K562 (cell line): ENCODE results near the gene GOLPH3. TPM values are rescaled to one million over a fixed set of nuclear protein-coding genes. Genes with fewer than 3 reads are reported as not detected.

ENCODE experiments used
- RFX7 ChIP-seq: fragments of 250-450 bp; sonication (Bioruptor Pico); IDR thresholded peaks from 2 replicates; pipeline ENCODE4 v1.5.1; 2021; ENCODE audit warnings: mild to moderate bottlenecking
- ZNF41 ChIP-seq: fragments of 250-450 bp; sonication (Bioruptor Pico); conservative IDR thresholded peaks from 2 replicates; pipeline ENCODE4 v1.4.0; 2020; ENCODE audit warnings: mild to moderate bottlenecking
- polyA plus RNA-seq, 8 experiments: library from polyadenylated mRNA; depleted of rRNA in 4 of 8; stranded (reverse) in 5 of 8; unstranded in 3 of 8; fragments of >200 nt; fragmentation: Nextera tagmentation in 2 of 8; fragmentation: Illumina TruSeq in 1 of 8; extraction: Ambion mirVana in 2 of 8; extraction: Trizol in 1 of 8; gene quantifications; 2 replicates each; pipeline versions ENCODE4 v1.2.1 to v1.2.3, GENCODE V29; 2011 to 2014; ENCODE audit warnings: inconsistent platforms in 1 of 8, missing spikeins in 1 of 8
- total RNA-seq, 7 experiments: library from RNA; depleted of rRNA in 6 of 7; stranded (reverse); fragments of >200 nt in 6 of 7; fragmentation: Illumina TruSeq in 2 of 7; extraction: Trizol in 2 of 7; gene quantifications; 2 replicates each; pipeline versions ENCODE4 v1.2.1 to v1.2.3, GENCODE V29; 2011 to 2021; ENCODE audit warnings: low replicate concordance in 1 of 7
- TF ChIP-seq, protein P1 (sequence below): fragments of 450-650 bp; IDR thresholded peaks from 2 replicates; pipeline ENCODE4 v1.6.1; 2016; ENCODE audit warnings: mild to moderate bottlenecking, moderate library complexity
- TF ChIP-seq, protein P2 (sequence below), 2 experiments: fragments of 450-650 bp; IDR thresholded peaks; 2 replicates each; pipeline ENCODE4 v1.6.1; 2016; ENCODE audit warnings: mild to moderate bottlenecking in 2 of 2, borderline replicate concordance in 1 of 2, low read depth in 1 of 2, moderate library complexity in 1 of 2

GOLPH3 gene
- total and polyA plus RNA-seq, 9 of the 15 experiments (the other 6 are each of a cell fraction or from before 2014, with no cell fraction given): 18.8 to 94.6 (median 55.1) TPM

DNA sequence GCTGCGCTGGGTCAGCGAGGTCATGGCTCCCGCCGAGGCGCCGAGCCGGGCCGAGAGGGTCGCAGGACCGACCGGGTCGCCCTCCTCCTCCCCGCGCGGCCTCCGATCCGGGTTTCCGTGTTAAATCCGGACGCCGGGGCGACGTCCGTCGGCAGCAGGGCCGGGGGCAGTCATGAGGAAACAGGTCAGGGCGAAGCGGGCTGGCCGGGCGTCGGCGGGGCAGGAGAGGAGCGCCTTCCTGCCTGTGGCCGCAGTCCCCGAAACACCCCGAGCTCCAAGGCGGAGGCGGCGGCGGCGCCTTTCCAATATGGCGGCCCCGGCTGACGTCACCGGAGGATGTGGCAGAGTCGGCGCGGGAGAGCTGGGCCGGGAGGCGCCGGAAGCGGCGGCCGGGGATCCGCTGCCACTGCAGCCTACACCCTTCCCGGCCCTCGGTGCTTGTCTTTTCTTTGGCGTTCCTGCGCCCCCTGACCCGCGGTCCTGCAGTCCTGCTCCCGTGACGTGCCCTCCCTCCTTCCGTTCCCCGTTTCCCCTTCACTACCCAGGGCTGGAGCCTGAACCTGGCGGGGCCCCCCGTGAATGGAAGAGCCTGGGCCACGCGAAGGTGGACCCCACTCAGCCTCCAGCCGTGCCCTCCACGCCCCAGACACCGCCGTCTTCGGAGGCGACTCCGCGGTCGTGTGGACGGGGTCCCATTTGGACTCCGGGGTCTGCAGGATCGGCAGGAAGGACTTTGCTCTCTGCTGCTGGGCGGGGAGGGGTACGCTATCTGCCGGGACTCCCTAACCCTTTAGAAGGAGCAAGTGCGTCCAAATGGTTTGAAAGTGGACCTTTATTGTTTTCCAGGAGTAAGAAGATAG, at the start of gene GOLPH3 (continued):
- TF ChIP-seq, protein P1, sequence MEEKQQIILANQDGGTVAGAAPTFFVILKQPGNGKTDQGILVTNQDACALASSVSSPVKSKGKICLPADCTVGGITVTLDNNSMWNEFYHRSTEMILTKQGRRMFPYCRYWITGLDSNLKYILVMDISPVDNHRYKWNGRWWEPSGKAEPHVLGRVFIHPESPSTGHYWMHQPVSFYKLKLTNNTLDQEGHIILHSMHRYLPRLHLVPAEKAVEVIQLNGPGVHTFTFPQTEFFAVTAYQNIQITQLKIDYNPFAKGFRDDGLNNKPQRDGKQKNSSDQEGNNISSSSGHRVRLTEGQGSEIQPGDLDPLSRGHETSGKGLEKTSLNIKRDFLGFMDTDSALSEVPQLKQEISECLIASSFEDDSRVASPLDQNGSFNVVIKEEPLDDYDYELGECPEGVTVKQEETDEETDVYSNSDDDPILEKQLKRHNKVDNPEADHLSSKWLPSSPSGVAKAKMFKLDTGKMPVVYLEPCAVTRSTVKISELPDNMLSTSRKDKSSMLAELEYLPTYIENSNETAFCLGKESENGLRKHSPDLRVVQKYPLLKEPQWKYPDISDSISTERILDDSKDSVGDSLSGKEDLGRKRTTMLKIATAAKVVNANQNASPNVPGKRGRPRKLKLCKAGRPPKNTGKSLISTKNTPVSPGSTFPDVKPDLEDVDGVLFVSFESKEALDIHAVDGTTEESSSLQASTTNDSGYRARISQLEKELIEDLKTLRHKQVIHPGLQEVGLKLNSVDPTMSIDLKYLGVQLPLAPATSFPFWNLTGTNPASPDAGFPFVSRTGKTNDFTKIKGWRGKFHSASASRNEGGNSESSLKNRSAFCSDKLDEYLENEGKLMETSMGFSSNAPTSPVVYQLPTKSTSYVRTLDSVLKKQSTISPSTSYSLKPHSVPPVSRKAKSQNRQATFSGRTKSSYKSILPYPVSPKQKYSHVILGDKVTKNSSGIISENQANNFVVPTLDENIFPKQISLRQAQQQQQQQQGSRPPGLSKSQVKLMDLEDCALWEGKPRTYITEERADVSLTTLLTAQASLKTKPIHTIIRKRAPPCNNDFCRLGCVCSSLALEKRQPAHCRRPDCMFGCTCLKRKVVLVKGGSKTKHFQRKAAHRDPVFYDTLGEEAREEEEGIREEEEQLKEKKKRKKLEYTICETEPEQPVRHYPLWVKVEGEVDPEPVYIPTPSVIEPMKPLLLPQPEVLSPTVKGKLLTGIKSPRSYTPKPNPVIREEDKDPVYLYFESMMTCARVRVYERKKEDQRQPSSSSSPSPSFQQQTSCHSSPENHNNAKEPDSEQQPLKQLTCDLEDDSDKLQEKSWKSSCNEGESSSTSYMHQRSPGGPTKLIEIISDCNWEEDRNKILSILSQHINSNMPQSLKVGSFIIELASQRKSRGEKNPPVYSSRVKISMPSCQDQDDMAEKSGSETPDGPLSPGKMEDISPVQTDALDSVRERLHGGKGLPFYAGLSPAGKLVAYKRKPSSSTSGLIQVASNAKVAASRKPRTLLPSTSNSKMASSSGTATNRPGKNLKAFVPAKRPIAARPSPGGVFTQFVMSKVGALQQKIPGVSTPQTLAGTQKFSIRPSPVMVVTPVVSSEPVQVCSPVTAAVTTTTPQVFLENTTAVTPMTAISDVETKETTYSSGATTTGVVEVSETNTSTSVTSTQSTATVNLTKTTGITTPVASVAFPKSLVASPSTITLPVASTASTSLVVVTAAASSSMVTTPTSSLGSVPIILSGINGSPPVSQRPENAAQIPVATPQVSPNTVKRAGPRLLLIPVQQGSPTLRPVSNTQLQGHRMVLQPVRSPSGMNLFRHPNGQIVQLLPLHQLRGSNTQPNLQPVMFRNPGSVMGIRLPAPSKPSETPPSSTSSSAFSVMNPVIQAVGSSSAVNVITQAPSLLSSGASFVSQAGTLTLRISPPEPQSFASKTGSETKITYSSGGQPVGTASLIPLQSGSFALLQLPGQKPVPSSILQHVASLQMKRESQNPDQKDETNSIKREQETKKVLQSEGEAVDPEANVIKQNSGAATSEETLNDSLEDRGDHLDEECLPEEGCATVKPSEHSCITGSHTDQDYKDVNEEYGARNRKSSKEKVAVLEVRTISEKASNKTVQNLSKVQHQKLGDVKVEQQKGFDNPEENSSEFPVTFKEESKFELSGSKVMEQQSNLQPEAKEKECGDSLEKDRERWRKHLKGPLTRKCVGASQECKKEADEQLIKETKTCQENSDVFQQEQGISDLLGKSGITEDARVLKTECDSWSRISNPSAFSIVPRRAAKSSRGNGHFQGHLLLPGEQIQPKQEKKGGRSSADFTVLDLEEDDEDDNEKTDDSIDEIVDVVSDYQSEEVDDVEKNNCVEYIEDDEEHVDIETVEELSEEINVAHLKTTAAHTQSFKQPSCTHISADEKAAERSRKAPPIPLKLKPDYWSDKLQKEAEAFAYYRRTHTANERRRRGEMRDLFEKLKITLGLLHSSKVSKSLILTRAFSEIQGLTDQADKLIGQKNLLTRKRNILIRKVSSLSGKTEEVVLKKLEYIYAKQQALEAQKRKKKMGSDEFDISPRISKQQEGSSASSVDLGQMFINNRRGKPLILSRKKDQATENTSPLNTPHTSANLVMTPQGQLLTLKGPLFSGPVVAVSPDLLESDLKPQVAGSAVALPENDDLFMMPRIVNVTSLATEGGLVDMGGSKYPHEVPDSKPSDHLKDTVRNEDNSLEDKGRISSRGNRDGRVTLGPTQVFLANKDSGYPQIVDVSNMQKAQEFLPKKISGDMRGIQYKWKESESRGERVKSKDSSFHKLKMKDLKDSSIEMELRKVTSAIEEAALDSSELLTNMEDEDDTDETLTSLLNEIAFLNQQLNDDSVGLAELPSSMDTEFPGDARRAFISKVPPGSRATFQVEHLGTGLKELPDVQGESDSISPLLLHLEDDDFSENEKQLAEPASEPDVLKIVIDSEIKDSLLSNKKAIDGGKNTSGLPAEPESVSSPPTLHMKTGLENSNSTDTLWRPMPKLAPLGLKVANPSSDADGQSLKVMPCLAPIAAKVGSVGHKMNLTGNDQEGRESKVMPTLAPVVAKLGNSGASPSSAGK: peak; percentile 91
- TF ChIP-seq ZNF41 (CRISPR knock-in tag) (no peak), RFX7 (CRISPR knock-in tag) (no peak)
- TF ChIP-seq, protein P2, sequence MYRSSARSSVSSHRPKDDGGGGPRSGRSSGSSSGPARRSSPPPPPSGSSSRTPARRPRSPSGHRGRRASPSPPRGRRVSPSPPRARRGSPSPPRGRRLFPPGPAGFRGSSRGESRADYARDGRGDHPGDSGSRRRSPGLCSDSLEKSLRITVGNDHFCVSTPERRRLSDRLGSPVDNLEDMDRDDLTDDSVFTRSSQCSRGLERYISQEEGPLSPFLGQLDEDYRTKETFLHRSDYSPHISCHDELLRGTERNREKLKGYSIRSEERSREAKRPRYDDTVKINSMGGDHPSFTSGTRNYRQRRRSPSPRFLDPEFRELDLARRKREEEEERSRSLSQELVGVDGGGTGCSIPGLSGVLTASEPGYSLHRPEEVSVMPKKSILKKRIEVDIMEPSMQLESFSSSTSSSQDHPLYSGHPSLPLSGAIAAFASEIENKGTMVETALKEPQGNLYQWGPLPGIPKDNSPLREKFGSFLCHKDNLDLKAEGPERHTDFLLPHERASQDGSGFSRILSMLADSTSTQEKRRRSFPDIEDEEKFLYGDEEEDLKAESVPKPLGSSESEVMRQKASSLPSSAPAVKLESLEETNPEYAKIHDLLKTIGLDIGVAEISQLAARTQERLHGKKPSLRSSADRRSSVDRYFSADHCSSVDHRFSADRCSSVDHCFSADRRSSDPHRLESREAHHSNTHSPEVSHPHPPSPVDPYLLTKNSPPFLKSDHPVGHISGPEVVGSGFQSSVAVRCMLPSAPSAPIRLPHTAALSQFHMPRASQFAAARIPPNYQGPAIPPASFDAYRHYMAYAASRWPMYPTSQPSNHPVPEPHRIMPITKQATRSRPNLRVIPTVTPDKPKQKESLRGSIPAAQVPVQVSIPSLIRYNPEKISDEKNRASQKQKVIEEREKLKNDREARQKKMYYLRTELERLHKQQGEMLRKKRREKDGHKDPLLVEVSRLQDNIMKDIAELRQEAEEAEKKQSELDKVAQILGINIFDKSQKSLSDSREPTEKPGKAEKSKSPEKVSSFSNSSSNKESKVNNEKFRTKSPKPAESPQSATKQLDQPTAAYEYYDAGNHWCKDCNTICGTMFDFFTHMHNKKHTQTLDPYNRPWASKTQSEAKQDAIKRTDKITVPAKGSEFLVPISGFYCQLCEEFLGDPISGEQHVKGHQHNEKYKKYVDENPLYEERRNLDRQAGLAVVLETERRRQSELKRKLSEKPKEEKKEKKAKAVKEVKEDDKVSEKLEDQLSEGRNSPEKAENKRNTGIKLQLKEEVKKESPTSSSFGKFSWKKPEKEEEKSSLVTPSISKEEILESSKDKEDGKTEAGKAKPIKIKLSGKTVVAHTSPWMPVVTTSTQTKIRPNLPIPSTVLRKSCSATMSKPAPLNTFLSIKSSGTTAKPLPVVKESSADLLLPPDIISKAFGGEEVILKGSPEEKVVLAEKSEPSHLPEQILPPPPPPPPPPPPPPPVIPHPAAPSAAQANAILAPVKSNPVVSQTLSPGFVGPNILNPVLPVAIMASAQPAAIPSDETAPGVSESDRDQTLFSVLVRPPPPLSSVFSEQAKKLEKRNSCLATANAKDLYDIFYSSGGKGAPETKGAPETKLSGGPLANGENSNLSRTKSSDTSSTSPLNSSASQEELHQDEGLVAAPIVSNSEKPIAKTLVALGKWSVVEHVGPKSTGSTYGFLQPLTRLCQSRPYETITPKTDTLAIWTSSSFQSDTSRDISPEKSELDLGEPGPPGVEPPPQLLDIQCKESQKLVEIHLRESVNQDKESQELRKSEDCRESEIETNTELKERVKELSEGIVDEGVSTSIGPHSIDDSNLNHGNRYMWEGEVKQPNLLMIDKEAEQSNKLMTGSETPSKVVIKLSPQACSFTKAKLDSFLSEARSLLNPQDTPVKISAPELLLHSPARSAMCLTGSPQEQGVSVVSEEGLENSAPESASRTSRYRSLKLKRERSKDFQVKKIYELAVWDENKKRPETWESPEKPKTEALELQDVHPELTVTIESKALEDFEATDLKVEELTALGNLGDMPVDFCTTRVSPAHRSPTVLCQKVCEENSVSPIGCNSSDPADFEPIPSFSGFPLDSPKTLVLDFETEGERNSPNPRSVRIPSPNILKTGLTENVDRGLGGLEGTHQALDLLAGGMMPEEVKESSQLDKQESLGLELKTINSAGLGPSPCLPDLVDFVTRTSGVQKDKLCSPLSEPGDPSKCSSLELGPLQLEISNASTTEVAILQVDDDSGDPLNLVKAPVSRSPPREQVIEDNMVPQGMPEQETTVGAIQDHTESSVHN (IDR thresholded peaks at IDR 0.05; ENCODE audit: borderline replicate concordance in 1 of 2, low read depth in 1 of 2): no peak
